SU-DHL-6 (cell line): ENCODE data around the gene ARPP21.

Source experiments
- H2AFZ ChIP-seq: fragments of 200-600 bp; sonication (generic); 2 replicates; pipeline ENCODE4 v1.6.1; 2014; ENCODE audit warnings: low read depth, mild to moderate bottlenecking, moderate library complexity, mixed read lengths, antibody characterized with exemption, low read length; ENCODE audit not compliant: severe bottlenecking
- H3F3A ChIP-seq: fragments of 200-600 bp; shearing (Covaris generic); 2 replicates; pipeline ENCODE4 v1.6.0; 2016; ENCODE audit warnings: antibody characterized with exemption, mild to moderate bottlenecking; ENCODE audit not compliant: insufficient read depth
- H3K27ac ChIP-seq: fragments of 200-600 bp; sonication (generic); 2 replicates; pipeline ENCODE4 v1.5.1; 2016; ENCODE audit warnings: low read depth, mild to moderate bottlenecking, low read length, moderate library complexity, mixed read lengths
- H3K27me3 ChIP-seq: fragments of 200-600 bp; sonication (generic), shearing (Covaris generic); 2 replicates; pipeline ENCODE4 v1.6.0; 2014; ENCODE audit warnings: mild to moderate bottlenecking, low read length
- H3K36me3 ChIP-seq: fragments of 200-600 bp; sonication (generic); 2 replicates; pipeline ENCODE4 v1.6.1; 2014; ENCODE audit warnings: mild to moderate bottlenecking, low read length, mixed read lengths
- H3K4me2 ChIP-seq: fragments of 300-600, 200-600 bp; shearing (Covaris generic), sonication (generic); 2 replicates; pipeline ENCODE4 v1.6.0; 2014; ENCODE audit warnings: low read length, low read depth, mild to moderate bottlenecking; ENCODE audit not compliant: poor library complexity, severe bottlenecking
- H3K4me3 ChIP-seq: fragments of 200-600 bp; sonication (generic); 2 replicates; pipeline ENCODE4 v1.5.1; 2014; ENCODE audit warnings: antibody characterized with exemption, low read length, mild to moderate bottlenecking, mixed read lengths; ENCODE audit not compliant: insufficient read depth, poor library complexity, severe bottlenecking
- H3K79me2 ChIP-seq: fragments of 200-600 bp; sonication (generic); 2 replicates; pipeline ENCODE4 v1.6.1; 2014; ENCODE audit warnings: mild to moderate bottlenecking, low read length, moderate library complexity; ENCODE audit not compliant: insufficient read depth
- H3K9ac ChIP-seq: fragments of 200-600 bp; sonication (generic); 2 replicates; pipeline ENCODE4 v1.7.0; 2014; ENCODE audit warnings: mild to moderate bottlenecking, low read length
- H3K9me2 ChIP-seq: fragments of 200-600 bp; sonication (generic); replicated peaks from 2 replicates; pipeline ENCODE4 v1.6.1; 2014; ENCODE audit warnings: low read length; ENCODE audit not compliant: insufficient read depth
- H3K9me3 ChIP-seq: fragments of 200-600 bp; sonication (generic); 2 replicates; pipeline ENCODE4 v1.6.1; 2014; ENCODE audit warnings: low read length, mixed read lengths; ENCODE audit not compliant: insufficient read depth
- H4K20me1 ChIP-seq: fragments of 200-600 bp; sonication (generic); 2 replicates; pipeline ENCODE4 v1.6.1; 2014; ENCODE audit warnings: low read depth, mild to moderate bottlenecking, antibody characterized with exemption, low read length, moderate library complexity, mixed read lengths
- EZH2phosphoT487 ChIP-seq: fragments of 200-600 bp; sonication (generic), shearing (Covaris generic); conservative IDR thresholded peaks from 2 replicates; pipeline ENCODE4 v1.6.1; 2018; ENCODE audit warnings: mild to moderate bottlenecking, antibody characterized with exemption, low read length, moderate library complexity, mixed read lengths
- TF ChIP-seq, protein P1 (sequence below): fragments of 200-600 bp; sonication (generic); IDR thresholded peaks from one replicate; pipeline ENCODE4 v1.5.1; 2017; ENCODE audit warnings: antibody characterized with exemption, mild to moderate bottlenecking, low read length, moderate library complexity; ENCODE audit not compliant: insufficient read depth, poor library complexity, severe bottlenecking

ARPP21 gene

DNA sequence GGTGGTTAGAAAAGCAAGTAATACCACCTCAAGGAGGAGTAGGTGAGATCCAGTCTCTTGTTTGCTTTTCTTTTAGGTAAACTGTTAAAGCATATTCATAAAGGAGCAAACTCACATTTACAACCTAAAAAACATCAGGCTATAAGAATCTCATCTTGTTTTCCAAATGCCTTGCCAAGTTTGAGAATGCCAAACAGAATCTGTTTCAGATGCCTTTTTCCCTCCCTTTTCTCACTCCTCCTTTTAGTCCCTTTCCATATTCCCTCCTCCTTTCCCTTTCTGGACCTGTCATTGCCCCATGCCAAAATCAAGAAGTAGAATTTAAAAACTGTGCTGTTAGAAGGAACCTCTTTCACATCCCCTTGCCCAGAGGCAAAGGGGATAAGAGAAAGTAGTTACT is 140.3 kb downstream of the ARPP21 start:
- Histone ChIP-seq H3K79me2 (no peaks in the 10 kb centered on the region), H3K4me2 (no peak overlapping the region), H4K20me1 (no peaks in the 10 kb centered on the region), H3K4me3 (no peak overlapping the region), H3F3A (no peaks in the 10 kb centered on the region), H3K27me3 (no peaks in the 10 kb centered on the region), H3K27ac (no peak overlapping the region), H3K36me3 (no peaks in the 10 kb centered on the region), H3K9me3 (no peaks in the 10 kb centered on the region), H2AFZ (no peak overlapping the region), H3K9me2 (no peaks in the 10 kb centered on the region), H3K9ac (no peak overlapping the region)
- TF ChIP-seq EZH2phosphoT487 = no peak
- TF ChIP-seq, protein P1, sequence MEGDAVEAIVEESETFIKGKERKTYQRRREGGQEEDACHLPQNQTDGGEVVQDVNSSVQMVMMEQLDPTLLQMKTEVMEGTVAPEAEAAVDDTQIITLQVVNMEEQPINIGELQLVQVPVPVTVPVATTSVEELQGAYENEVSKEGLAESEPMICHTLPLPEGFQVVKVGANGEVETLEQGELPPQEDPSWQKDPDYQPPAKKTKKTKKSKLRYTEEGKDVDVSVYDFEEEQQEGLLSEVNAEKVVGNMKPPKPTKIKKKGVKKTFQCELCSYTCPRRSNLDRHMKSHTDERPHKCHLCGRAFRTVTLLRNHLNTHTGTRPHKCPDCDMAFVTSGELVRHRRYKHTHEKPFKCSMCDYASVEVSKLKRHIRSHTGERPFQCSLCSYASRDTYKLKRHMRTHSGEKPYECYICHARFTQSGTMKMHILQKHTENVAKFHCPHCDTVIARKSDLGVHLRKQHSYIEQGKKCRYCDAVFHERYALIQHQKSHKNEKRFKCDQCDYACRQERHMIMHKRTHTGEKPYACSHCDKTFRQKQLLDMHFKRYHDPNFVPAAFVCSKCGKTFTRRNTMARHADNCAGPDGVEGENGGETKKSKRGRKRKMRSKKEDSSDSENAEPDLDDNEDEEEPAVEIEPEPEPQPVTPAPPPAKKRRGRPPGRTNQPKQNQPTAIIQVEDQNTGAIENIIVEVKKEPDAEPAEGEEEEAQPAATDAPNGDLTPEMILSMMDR = no peak

DNA sequence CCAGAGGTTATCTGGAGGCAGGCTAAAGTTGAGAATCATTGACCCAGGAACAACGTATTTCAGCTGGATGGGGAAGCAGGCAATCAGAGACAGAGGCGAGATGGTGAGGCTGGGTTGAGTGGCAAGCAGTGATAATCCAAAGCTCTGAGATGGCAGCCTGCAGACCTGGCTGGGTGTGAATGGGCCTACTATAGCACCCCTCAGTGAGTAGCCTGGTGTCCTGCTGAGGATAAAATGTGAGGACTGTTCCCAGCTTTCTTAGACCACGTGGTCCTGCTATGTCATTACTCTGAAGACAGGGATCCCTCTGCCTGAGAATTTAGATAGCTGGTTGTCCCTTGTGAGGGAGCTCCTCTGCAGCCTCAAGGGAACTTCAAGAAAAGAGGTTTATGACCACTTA is 141.5 kb downstream of the ARPP21 start:
- H3K4me2 ChIP-seq = no peak overlapping the region
- TF ChIP-seq, protein P1 = no peak
- no peak for TF ChIP-seq EZH2phosphoT487
- no peaks in the 10 kb centered on the region for H3K9me2 ChIP-seq
- no peaks in the 10 kb centered on the region for H3K27me3 ChIP-seq
- no peak overlapping the region for H3K4me3 ChIP-seq
- H3K9me3 ChIP-seq = no peaks in the 10 kb centered on the region
- no peaks in the 10 kb centered on the region for H4K20me1 ChIP-seq
- H3K9ac ChIP-seq = no peak overlapping the region
- H3K27ac ChIP-seq = no peak overlapping the region
- no peaks in the 10 kb centered on the region for H3K36me3 ChIP-seq
- H2AFZ ChIP-seq = no peak overlapping the region
- H3K79me2 ChIP-seq = no peaks in the 10 kb centered on the region
- H3F3A ChIP-seq = no peaks in the 10 kb centered on the region

DNA sequence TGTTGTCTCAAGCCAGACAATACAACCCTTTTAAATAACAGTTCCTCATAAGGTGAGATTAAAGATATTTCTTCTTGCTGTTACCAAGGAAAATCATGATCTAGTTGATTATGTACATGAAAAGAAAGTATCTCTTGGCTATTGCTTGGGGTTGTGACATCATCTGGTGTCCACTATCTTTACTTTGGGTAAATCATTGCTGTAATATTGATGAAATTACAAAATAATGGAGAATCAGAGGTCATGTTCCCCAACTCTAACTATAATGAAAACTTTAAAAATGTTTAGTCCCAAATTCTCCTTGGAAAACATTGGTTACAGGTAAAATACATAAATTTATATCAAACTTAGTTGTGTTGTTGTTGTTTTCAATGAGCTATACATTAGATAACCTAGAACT is 142.2 kb downstream of the ARPP21 start:
- Histone ChIP-seq H3K4me3 (no peak overlapping the region), H3K9ac (no peak overlapping the region), H3K9me2 (no peaks in the 10 kb centered on the region), H3K9me3 (no peaks in the 10 kb centered on the region), H2AFZ (no peak overlapping the region), H3K27me3 (no peaks in the 10 kb centered on the region), H3K36me3 (no peaks in the 10 kb centered on the region), H3K27ac (no peak overlapping the region), H4K20me1 (no peaks in the 10 kb centered on the region), H3F3A (no peaks in the 10 kb centered on the region), H3K79me2 (no peaks in the 10 kb centered on the region), H3K4me2 (no peak overlapping the region)
- TF ChIP-seq EZH2phosphoT487 = no peak
- TF ChIP-seq, protein P1 = no peak
